ENCODE results near the gene CADPS.

CADPS gene

DNA sequence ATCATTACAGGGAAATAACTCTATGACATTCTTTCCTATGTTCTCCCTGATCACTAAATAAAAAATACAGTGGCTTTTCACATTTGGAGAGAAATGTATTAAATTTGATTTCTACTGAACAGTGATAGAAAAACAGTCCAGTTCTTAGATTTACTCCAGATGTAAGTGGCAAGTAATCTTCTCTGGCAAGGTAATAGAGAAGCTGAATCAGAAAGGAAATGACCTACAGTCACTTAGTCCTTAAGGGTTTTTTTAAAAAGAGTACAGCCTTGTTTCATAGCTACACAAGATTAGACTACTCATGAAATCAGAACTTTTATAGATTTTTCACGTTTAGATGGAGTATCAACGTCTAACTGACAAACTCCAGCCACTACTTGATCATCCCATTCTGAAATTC, 236.9 kb downstream of the CADPS start:
- DNase-seq (ENCODE audit: low read depth, low spot score), result no peak

DNA sequence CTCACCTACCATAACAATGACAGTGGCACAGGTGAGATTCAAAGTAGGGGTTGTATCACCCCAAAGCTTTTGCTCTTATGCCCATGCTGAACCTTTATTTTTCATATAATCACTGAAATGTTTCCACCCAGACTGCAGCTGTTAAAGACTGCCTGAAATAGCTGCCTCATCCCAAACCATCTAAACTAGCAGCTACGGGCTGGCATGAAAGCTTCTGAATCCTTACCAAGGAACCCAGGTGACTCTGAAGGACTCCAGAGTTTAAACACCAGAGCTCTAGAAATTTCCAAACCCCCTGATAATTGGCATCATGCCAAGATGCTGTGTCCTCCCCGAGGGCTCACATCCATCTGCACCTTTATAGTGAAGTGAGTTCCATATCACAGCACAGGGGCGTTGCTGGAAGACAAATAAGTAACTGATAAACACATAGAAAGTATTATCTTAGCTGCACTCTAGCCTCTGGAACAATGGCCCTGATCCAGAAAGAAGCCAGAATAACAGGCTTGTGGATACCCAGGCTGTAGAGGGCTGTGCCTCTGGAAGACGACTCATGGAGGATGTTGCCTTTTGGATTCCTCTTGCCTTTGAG, 238.9 kb downstream of the CADPS start:
- DNase-seq (ENCODE audit: low read depth, low spot score), result no peak

DNA sequence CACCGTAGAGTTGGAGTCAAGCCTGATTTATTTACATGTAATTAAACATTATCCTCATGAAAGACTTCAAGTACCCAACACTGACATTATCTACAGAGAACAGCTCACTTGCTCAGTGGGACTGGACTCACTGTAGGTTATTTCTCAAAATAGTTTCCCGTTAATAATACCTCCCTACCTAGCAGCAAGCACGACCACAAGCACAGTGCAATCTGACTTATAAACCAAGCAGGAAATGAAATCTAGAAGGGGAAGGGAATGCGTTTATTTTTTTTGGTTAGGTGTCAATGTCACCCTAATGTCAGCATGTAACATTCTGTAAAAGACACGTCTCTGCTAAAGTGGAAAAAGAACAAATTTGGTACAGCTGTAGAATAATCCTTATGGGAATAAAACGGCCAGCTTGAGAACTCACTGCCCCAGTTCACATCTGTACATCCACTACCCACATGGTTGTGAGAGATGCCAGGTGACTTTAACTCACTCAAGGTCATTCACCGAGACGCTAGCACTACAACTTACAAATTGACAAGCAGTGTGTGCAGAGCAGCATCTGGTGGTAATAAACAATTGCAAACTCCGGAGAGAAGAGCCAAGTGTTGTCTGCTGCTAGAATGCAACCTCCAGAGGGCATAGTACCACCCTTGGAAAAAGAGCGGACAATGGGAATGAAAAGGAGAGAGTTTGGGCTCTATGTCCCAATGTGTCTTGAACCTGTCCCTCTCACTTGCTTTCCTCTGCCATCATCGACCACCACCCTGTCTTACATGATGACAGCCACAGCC, 242.5 kb downstream of the CADPS start:
- DNase-seq (ENCODE audit: low read depth, low spot score), result no peak

DNA sequence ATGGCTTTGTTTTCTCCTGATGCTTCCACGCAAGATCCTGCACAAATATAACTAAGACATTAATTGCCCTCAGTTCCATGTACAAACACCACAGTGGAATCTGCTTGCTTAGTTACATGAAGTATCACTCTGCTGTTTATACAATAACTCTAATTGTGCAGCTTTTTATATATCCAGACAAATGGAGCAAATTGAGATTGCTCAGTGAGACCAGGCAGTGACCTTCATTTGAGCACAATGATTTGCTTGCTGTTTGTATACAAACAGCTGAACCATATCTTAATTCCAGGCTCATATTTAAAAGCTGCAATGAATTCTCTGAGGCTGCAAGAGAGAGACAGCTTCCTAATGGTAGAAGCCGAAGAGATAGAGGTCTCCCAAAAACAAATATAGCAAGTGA, 243.7 kb downstream of the CADPS start:
- DNase-seq (ENCODE audit: low read depth, low spot score), result no peak

DNA sequence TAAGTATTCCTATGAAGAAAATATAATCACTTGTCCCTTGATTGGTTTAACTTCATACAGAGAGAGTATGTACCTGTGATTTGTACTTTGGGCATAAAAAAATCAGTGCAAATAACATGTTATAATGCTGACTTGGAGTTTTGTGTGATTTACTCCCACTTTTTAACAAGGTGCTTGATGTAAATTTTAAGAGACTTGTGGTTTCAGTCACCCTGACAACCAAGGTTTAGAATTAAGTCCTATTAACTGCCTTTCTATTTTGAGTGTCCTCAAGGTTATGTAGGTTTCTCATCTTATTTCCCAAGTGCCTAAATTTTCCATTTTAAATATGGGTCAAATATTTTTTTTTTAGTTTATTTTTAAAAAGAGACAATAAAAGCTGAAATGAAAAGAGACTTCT, 244.6 kb downstream of the CADPS start:
- no peak for DNase-seq (ENCODE audit: low read depth, low spot score)

DNA sequence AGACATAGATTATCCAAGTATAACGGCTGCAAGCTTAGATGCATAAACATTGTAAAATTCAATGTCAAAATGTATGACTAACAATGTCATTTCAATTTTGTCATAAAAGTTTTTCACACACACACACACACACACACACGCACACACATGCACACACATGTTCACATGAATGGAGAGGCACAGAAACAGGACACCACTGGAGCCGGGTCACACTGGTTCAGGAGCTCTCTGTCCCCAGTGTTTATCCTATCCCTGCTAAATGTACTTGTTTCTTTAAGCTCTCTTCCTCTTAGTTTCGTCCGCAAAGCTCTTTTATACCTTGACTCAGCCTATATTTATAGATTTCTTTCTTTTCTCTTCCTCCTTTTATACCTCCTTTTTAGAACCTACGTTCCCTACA, 249.9 kb downstream of the CADPS start:
- no peak for DNase-seq (ENCODE audit: low read depth, low spot score)

GRCh38 chr3:62624185-62624584, 251.0 kb downstream of the CADPS start:
- no peak for DNase-seq (ENCODE audit: low read depth, low spot score)

DNA sequence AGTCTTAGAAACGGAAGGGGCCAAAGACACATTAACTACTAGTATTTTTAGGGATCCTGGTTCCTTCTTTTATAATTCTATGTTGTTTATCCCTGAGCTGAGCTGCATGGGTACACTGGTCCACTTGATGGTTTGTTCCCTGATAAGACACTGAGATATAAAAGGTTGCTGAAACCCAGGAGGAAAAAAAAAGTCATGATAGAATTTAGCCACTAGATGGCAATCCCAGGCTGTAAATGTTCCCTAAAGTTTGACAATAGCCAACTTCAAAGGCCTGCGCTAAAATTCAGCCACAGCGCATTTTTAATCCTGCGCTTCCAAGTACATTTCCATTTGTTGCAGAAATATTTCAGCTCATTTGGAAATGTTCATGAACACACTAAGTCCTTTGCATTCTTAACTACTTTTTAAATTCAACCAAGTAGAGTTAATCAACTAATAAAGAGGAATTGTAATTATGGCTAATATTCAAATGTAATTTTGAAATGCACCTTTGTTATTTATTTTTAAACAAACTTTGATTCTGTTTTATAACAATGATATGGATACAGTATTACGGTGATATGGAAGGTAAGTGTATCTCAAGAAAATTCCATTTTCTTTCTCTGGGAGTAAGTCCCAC, 252.6 kb downstream of the CADPS start:
- DNase-seq (ENCODE audit: low read depth, low spot score), result no peak

DNA sequence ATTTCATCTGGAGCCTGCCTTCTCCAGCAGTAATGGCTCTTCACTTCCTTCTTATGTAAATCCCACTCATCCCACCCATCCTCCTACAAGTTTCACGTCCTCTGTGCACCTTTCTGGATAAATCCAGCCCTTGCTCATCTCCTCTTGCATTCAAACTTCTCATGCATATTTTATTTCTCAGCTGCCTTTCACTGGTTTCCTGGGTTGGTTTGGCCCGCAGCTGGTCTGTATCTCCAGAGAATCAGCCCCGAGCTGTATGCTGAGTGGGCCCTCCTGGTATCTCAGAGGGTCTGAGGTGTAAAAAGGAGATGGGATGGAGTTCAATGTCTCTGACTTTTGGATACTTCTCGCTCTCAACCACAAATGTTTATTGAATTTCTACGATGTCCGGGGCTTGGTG, 253.3 kb downstream of the CADPS start:
- no peak for DNase-seq (ENCODE audit: low read depth, low spot score)

GRCh38 chr3:62621176-62621575, 254.0 kb downstream of the CADPS start:
- DNase-seq (ENCODE audit: low read depth, low spot score), result no peak

GRCh38 chr3:62615258-62615849, 259.9 kb downstream of the CADPS start:
- DNase-seq (ENCODE audit: low read depth, low spot score), result no peak

GRCh38 chr3:62614527-62614926, 260.7 kb downstream of the CADPS start:
- DNase-seq (ENCODE audit: low read depth, low spot score), result no peak

DNA sequence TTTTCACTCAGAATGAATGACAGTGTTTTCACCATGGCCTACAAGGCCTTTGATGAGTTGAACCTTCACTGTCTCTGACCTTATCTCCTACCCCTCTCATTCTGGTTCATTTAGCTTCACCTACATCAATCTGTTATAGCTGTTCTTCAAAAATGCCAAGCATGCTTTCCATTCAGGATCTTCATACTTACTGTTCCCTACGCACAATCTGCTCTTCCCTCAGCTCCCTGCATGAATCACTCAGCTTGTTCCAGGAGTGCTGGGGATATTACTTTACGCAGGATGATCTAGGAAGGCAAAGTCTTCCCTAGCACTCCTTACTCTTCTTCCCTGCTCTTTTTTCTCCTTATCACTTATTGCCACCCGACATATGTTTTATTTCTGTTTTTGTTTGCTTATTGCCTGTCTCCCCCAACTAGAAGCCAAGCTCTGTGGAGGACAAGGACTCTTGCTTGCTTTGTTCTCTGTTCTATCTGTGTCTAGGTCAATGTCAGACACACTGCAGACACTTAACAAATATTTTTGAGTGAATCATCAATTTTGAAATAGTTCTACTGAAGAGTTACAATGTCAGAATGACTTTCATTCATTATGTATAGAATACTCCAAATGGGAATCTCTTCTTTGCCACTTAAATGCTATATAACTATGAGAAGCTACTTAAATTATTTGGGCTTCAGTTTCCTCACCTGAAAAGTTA, 263.5 kb downstream of the CADPS start:
- no peak for DNase-seq (ENCODE audit: low read depth, low spot score)

DNA sequence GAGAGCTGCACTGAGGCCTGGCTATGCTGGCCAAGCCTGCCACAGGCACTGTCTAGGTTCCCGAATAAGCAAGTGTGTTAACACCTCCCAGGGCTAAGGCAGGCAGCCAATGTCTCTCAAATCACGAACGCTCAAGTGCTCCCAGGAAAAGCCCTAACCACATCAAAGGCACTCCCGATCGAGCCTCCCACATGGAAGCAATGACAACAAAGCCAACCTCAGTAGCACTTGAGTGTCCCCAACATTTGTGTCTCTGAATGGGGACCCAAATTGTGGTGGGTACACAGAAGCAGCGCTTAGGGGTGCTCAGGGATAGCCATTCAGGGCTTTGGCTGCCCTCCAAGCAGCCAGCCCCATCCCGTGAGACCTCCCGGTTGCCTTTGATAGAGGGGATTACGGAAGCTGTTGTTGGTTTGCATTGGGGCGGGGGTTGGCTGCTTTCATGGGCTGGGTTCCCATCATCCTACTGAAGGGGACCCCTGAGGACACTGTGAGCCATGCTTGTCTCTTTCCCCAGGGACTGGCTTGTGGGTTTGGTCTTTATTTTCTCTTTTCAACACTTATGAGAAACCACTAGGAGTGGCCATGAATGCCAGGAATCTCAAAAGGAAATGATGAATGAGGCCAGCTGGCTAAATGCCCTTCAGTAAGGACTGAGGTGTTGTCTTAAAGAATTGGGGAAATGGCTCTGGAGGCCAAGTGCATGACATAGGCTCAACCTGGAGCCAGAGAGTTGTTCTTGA, 267.8 kb downstream of the CADPS start:
- DNase-seq (ENCODE audit: low read depth, low spot score), result no peak

GRCh38 chr3:62605413-62606068, 269.7 kb downstream of the CADPS start:
- no peak for DNase-seq (ENCODE audit: low read depth, low spot score)

- DNase-seq (ENCODE audit: low read depth, low spot score), result no peak
These were observed 270.4 kb downstream of the CADPS start for GRCh38 chr3:62604751-62605351.

DNA sequence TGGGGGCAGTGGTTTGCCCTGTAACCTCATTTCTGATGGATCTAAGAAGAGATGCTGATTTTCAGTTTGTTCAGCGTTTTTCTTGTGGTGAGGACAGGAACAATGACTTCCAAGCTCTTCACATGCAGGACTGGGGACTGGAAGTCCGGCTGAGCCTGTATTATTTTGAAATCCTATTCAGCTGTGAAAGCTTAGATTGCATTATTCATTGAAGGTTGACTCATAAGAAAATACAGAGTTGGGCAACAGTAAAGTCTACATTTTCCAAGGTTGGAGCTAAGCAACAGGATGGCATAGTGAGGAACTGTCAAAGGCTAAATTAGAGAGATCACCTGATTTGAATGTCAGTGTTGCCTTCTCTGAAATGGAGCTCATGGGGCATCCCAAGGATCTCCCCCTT, 270.9 kb downstream of the CADPS start:
- DNase-seq (ENCODE audit: low read depth, low spot score), result no peak

DNA sequence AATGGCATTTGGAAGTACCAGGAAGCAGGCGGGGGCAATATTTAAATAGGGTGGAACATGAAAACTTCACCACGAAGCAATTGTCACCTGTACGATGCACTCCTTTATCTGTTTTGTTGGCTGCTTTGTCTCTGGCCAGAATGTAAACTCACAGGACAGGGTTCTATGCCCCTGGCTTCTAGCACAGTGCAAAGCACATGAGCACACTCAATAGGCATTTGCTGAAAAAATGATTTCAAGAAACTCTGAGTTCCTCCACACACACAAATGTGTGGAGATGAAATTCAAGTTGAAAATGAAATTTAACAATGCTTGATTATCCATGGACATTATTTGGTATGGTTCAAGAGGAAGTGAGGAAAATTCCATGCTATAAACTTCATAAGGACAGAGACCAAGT, 272.2 kb downstream of the CADPS start:
- no peak for DNase-seq (ENCODE audit: low read depth, low spot score)

GRCh38 chr3:62602129-62602770, 273.0 kb downstream of the CADPS start:
- DNase-seq (ENCODE audit: low read depth, low spot score), result no peak

All from activated CD4-positive, CD25-positive, alpha-beta regulatory T cell treated with anti-CD3 and anti-CD28 coated beads, Interleukin-2, amount 50 U/mL, for 16 hours (primary cell).